Stimulated activated CD4-positive, alpha-beta T cell treated with anti-CD3 and anti-CD28 coated beads, Interleukin-2, amount 100 ng/mL, for 48 hours (primary cell): ENCODE data around the gene TAS1R2.

Experiments used
- DNase-seq, 2 donors: peaks; one replicate each; pipeline ENCODE4 v3.0.0-alpha.2; 2020

Gene TAS1R2

DNA sequence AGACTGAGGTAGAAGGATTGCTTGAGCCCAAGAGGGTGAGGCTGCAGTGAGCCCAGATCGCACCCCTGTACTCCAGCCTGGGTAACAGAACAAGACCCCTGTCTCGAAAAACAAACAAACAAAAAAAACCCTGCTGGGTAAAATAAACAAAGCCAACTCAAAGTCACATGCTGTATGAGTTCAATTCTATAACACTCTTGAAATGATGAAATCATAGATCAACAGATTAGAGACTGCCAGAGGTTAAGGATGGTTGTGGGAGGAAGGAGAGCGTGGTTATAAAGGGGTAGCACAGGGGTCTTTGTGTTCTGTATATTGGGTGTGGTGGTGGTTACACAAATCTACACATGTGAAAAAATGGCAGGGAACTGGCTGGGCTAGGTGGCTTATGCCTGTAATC, 62.5 kb downstream of the TAS1R2 start:
- DNase-seq, result no peak

DNA sequence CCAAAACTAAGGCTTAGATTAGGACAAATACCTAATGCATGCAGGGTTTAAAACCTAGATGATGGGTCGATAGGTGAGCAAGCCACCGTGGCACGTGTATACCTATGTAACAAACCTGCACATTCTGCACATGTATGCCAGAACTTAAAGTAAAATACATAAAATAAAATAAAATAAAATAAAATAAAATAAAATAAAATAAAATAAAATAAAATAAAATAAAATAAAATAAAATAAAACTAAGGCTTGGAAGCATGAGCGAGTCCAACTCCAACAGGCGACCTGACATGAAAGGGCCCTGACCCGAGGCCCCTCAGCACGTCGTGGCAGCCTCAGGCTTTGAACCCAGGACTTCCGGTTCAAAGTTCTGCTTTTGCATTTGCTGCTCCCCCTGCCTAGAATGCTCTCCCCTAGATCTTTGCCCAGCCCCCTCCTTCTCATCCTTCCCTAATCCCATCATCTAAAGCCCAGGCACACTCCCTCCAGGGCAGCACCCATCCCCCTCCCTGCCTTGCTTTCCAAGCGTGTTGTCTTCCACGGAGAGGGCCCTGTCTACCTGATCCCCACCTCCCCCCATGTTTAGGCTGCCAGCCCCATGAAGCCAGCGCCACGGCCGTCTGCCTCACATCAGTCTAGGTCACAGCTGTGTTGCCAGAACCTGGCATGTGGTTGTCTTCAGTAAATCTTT, 64.3 kb downstream of the TAS1R2 start:
- DNase-seq, result no peak

- no peak for DNase-seq
Observed at GRCh38 chr1:18794561-18794960, 64.9 kb downstream of the TAS1R2 start.

DNA sequence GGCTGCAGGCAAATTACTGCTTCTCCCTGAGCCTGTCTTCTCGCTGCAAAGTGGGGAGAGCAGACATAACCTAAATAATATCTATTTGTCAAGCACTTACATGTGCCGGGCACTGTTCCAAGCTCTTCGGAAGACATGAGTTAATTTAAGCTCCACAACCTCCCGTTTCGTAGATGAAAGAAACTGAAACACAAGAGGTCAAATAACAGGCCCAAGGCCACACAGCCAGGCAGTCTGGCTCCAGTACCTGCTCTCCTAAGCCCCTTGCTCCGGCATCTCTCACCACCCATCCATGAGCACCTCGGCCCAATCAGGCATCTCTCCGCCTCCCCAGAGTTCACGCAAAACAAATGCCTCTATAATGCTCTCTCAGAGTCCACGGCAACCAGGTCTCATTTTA, 65.4 kb downstream of the TAS1R2 start:
- DNase-seq, result no peak

DNA sequence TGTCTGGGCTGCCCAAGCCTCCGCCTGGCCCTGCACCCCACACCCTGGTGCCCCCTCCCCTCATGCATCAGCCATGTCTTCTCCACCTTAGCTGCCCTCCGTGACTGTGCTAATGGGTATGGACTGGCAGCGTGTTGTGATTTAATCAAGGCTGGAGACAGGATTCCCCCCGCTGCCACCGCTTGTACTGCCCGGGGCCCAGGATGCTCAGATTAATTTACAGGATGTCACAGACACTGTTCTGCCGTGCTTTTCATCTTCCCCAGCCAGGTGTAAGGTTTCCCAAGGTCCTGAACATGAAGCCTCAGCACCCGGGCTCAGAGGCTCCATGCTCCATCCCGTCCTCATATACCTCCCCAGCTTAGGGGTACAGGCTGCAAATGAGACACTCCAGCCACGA, 66.3 kb downstream of the TAS1R2 start:
- DNase-seq, result no peak

DNA sequence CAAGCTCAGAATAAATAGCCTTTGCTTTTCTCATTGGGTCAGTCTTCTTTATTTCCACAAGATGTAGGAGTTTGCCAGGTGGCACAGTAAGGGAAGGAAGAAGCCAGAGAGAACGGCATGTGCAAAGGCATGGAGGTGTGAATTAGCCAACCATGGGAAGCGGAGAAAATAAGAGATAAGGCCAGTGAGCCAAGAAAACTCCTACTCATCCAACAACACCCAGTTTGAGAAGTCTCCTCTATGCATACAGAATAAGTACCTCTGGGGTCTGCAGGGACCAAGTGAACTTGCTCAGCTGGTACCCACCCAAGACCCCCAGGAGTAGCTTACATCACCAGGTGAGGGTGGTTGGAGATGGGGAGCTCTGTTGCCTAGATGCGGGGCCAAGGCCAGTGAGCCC, 66.7 kb downstream of the TAS1R2 start:
- DNase-seq, result no peak
